Fibroblast of lung (primary cell): ENCODE measurements around the gene CSF2RB.

Experiments used
- CTCF ChIP-seq, 2 donors: IDR thresholded peaks in 1 of 2; conservative IDR thresholded peaks in 1 of 2; 1 replicate in 1 of 2; 2 replicates in 1 of 2; pipeline ENCODE4 v1.5.1; 2011 to 2012; ENCODE audit warnings: low read length in 2 of 2, control low read depth in 1 of 2, inconsistent platforms in 1 of 2, low read depth in 1 of 2, mild to moderate bottlenecking in 1 of 2
- EZH2 ChIP-seq: IDR thresholded peaks from 2 replicates; pipeline ENCODE4 v1.5.1; 2012; ENCODE audit warnings: low read length, control low read depth, mild to moderate bottlenecking; ENCODE audit errors: missing control alignments

GRCh38 chr22:36872084-36872483, 41.3 kb upstream of the CSF2RB start:
- TF ChIP-seq CTCF (conservative IDR thresholded peaks at IDR 0.05 in 1 of 2, IDR thresholded peaks at IDR 0.05 in 1 of 2; ENCODE audit: low read depth in 1 of 2, low read length in 2 of 2): no peak
- no peak for TF ChIP-seq EZH2
